ENCODE data around the gene SLC11A2.

DNA sequence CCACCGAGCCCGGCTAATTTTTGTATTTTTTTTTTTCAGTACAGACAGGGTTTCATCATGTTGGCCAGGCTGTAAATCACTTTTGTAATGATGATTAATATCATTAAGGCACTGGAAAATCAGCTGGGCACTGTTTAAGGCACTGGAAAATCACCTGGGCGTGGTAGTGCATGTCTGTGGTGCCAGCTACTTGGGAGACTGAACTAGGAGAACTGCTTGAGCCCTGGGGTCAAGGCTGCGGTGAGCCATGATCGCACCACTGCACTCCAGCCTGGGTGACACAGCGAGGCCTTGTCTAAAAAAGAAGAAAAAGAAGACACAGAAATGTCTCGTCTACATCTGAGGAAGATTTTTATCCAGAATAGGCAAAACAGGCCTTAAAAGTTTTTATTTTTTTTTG lies 12.7 kb downstream of the SLC11A2 start:
- TF ChIP-seq, protein P1, sequence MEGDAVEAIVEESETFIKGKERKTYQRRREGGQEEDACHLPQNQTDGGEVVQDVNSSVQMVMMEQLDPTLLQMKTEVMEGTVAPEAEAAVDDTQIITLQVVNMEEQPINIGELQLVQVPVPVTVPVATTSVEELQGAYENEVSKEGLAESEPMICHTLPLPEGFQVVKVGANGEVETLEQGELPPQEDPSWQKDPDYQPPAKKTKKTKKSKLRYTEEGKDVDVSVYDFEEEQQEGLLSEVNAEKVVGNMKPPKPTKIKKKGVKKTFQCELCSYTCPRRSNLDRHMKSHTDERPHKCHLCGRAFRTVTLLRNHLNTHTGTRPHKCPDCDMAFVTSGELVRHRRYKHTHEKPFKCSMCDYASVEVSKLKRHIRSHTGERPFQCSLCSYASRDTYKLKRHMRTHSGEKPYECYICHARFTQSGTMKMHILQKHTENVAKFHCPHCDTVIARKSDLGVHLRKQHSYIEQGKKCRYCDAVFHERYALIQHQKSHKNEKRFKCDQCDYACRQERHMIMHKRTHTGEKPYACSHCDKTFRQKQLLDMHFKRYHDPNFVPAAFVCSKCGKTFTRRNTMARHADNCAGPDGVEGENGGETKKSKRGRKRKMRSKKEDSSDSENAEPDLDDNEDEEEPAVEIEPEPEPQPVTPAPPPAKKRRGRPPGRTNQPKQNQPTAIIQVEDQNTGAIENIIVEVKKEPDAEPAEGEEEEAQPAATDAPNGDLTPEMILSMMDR (conservative IDR thresholded peaks at IDR 0.05 in 1 of 2, IDR thresholded peaks at IDR 0.05 in 1 of 2; ENCODE audit: extremely low read depth in 1 of 2, insufficient read depth in 1 of 2, low read depth in 1 of 2, low read length in 2 of 2) = no peak
- no peak for TF ChIP-seq EZH2 (IDR thresholded peaks at IDR 0.05; ENCODE audit: borderline replicate concordance, low read length)

All from mammary epithelial cell (primary cell).